GM21825 (cell line): ENCODE data around the gene TBC1D1.

Experiments used
- ATAC-seq: cut with Tn5 transposase; IDR thresholded peaks from one replicate; pipeline ENCODE4 v1.9.1; 2021; ENCODE audit warnings: mild to moderate bottlenecking, moderate library complexity; ENCODE audit not compliant: unreplicated experiment

Gene TBC1D1

DNA sequence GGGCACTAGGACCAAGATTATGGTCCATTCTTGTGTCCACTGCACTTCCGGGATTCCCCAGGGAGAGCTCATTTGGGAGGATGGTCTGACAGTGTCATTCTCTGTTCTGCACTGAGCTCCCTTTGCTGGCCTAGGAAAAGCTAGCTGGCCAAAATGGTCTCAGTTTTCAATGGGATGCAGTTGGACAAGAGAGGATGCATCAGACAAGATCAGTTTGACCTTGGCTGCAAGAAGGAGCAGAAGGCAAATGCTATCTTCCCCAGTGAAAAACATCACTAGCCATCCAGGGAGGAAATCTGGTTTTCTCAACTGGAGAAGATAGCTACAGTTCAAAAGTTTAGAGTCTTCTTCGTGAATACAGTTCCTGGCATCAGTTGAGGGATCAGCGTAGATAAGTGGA is 290.4 kb downstream of the TBC1D1 start:
- no peak for ATAC-seq

DNA sequence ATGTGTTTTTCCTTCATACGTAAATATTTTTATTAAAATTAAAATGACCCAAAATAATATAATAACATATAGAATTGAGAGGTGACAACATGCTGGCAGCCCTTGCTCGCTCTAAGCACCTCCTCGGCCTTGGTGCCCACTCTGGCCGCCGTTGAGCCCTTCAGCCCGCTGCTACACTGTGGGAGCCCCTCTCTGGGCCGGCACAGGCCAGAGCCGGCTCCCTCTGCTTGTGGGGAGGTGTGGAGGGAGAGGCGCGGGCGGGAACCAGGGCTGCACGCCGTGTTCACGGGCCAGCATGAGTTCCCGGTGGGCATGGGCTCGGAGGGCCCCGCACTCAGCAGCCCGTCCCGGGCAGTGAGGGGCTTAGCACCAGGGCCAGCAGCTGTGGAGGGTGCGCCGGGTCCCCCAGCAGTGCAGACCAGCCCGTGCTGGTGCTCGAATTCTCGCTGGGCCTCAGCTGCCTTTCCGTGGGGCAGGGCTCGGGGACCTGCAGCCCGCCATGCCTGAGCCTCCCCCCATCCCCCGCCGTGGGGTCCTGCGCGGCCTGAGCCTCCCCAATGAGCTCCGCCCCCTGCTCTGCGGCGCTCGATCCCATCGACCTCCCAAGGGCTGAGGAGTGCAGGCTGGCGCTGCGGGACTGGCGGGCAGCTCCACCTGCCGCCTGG is 291.6 kb downstream of the TBC1D1 start:
- ATAC-seq = no peak

DNA sequence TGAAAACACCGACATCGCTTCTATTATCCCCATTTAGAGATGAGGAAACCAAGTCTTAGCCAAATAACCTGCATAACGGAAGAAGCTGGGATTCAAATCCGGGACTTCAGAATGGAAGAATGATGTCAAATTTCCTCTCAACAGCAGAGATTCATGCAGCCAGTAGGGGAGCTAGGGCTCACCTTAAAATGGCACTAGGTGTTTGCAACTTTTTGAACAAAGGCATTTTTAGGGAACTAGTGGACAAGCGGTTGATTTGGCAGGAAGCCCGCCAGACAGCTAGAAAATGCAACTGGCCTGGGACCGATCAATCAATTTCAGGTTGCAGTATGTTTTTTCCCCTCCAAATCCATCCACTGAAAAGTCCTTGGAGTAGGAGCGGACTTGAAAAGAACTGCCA is 293.5 kb downstream of the TBC1D1 start:
- no peak for ATAC-seq

DNA sequence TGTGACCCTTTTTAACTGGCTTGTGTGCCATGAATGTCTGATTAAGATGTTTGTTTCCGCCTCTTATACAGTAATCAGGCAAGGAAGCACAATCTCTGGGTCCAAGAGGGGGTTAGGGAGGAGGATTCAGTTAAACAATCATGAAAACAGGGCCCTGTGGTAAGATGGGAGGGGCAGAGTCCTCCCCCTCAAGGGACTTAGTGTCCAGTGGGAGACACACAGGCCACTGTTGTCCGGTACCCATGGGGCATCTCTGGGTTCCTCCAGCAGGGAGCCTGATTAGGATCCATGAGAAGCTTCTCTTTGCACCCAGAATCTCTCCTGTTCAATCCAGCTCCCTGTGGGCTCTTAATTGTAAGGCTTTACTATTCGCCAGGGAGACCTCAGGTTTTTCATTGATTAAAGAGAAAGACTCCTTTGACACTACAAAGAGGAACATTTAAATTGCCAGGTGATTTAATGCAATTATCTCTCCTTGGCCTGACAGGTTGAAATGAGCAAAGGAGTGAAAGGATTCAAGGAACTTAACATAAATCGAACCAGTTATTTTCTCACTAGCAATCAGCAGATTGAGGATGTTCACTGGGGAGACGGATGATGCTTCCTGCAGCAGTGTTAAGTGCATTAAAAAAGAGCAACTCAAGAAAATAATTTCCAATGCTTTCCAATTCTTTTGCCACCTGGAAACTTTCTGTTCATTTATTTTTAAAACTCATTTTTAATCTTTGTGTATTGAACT is 294.7 kb downstream of the TBC1D1 start:
- ATAC-seq = no peak

DNA sequence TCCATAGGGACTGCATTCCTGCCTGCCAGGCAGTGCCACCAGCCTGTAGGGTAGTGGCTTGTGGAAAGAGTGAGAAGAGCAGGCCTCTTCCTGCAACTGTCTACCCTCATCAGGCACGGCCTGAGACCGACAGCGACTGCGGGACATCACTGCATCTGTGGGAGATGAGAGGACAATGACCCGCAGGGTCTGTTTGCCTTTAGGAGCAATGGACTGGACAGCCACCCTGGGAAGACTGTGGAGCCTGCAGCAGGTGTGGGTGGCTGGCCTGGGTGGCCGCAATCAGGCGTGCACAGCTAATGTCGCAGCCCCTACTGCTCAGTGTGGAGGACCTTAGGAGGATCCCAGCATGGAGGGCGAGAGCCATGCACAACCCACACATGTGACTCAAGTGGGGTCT is 297.3 kb downstream of the TBC1D1 start:
- no peak for ATAC-seq

DNA sequence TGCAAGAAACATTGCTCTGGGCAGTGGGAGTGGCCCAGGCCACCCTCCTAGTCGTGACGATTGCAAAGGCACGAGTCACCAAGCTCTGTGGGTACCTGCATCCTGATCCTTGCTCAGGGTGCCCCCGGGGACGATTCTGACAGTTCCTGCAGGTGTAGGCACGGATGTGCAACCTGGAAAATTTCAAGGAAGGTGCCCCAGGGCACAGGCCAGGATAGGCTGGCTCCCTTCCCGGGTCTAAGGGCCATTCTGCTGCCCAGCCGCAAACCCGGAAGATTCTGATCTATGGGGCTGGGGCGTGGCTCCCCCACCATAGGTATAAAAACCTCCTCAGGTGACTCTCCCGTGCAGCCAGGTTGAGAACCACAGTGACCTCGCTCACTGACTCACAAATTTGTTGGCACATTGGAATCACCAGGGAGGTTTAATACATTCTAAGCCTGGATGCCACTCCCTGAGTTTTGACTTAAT is 297.8 kb downstream of the TBC1D1 start:
- no peak for ATAC-seq
